Natural killer cell (primary cell): ENCODE measurements around the gene SLC13A4. TPM values are rescaled to one million over a fixed set of nuclear protein-coding genes. Genes with fewer than 3 reads are reported as not detected.

ENCODE experiments used
- ATAC-seq, 3 donors: fragments of 150-1000 bp in 2 of 3; fragments of 200-7000 bp in 1 of 3; cut with Tn5 transposase; 1 replicate in 1 of 3; 2 replicates in 2 of 3; pipeline ENCODE4 v1.10.0; 2021; ENCODE audit warnings: mild to moderate bottlenecking in 2 of 3, moderate library complexity in 2 of 3
- DNase-seq, 2 donors: peaks; one replicate each; pipeline versions ENCODE4 v3.0.0 to v3.0.0-alpha.2; 2013 to 2021; ENCODE audit warnings: mixed read lengths in 1 of 2
- H3K27ac ChIP-seq: one replicate; pipeline ENCODE4 v1.5.1; 2013; ENCODE audit warnings: mild to moderate bottlenecking, low read length
- H3K27me3 ChIP-seq: one replicate; pipeline ENCODE4 v1.6.1; 2013; ENCODE audit warnings: low read length; ENCODE audit not compliant: control insufficient read depth, insufficient read depth
- H3K36me3 ChIP-seq: one replicate; pipeline ENCODE4 v1.6.1; 2013; ENCODE audit warnings: low read length; ENCODE audit not compliant: control insufficient read depth, insufficient read depth
- H3K4me1 ChIP-seq: one replicate; pipeline ENCODE4 v1.6.1; 2013; ENCODE audit warnings: low read length; ENCODE audit not compliant: control insufficient read depth, insufficient read depth
- H3K4me3 ChIP-seq: one replicate; pipeline ENCODE4 v1.5.1; 2013; ENCODE audit warnings: low read length
- H3K9me3 ChIP-seq: one replicate; pipeline ENCODE4 v1.6.1; 2013; ENCODE audit warnings: low read length; ENCODE audit not compliant: control insufficient read depth, insufficient read depth
- H3K27ac Mint-ChIP-seq, 2 donors: one replicate each; pipeline ENCODE4 v1.8.0; 2022; ENCODE audit warnings: mild to moderate bottlenecking in 2 of 2, mixed read lengths in 2 of 2, moderate library complexity in 1 of 2
- H3K27me3 Mint-ChIP-seq, 2 donors: one replicate each; pipeline ENCODE4 v1.8.0; 2022; ENCODE audit warnings: low read depth in 2 of 2, mixed read lengths in 2 of 2
- H3K36me3 Mint-ChIP-seq: one replicate; pipeline ENCODE4 v1.8.0; 2022; ENCODE audit warnings: mixed read lengths
- H3K4me1 Mint-ChIP-seq, 2 donors: one replicate each; pipeline ENCODE4 v1.8.0; 2022; ENCODE audit warnings: mixed read lengths in 2 of 2
- H3K4me3 Mint-ChIP-seq: one replicate; pipeline ENCODE4 v1.8.0; 2022; ENCODE audit warnings: mild to moderate bottlenecking, moderate library complexity, mixed read lengths
- H3K9me3 Mint-ChIP-seq, 2 donors: one replicate each; pipeline ENCODE4 v1.8.0; 2022; ENCODE audit warnings: mixed read lengths in 2 of 2
- CTCF ChIP-seq: fragments of 200-600 bp; IDR thresholded peaks from one replicate; pipeline ENCODE4 v1.8.0; 2022; ENCODE audit warnings: antibody characterized with exemption
- WGBS: methylation state at CpG from one replicate; pipeline ENCODE4 v1.1.7; 2013; ENCODE audit warnings: missing lambda C conversion rate; ENCODE audit not compliant: insufficient coverage; 5-methylcytosine and 5-hydroxymethylcytosine counted together
- intact Hi-C: fragments of 100-400 bp; cut with micrococcal nuclease; formaldehyde crosslinking; loops from one replicate; pipeline ENCODE4 v1.14.2; 2022
- total RNA-seq, 4 donors: library from RNA; stranded (reverse); fragments of 120-200 nt in 1 of 4; gene quantifications; one replicate each; pipeline versions ENCODE4 v1.2.3 to v1.2.4, GENCODE V29; 2013 to 2022

The SLC13A4 gene
- total RNA-seq, 3 donors from 2014 or later (not counting 1 experiment from before 2014, with no cell fraction given): not detected

GRCh38 chr7:135731131-135731530 lies 3.1 kb upstream of the SLC13A4 start:
- H3K9me3 ChIP-seq: no peaks in the 10 kb centered on the region
- peaks cover 0 to 6% of the 10 kb centered on the region in 2 donors for H3K27me3 Mint-ChIP-seq
- WGBS: 80% methylated on average over 4 of the region's 4 CpGs
- no peak for DNase-seq
- ATAC-seq: no peak
- H3K27ac ChIP-seq: no peak overlapping the region
- no peak overlapping the region for H3K4me3 ChIP-seq
- no peaks in the 10 kb centered on the region for H3K36me3 ChIP-seq
- H3K36me3 Mint-ChIP-seq: no peaks in the 10 kb centered on the region
- no peak overlapping the region for H3K4me3 Mint-ChIP-seq
- intact Hi-C loops: no loop called here
- H3K4me1 Mint-ChIP-seq: no peaks in the 10 kb centered on the region
- no peaks in the 10 kb centered on the region for H3K4me1 ChIP-seq
- no peaks in the 10 kb centered on the region for H3K27me3 ChIP-seq
- no peak for TF ChIP-seq CTCF
- no peak overlapping the region for H3K27ac Mint-ChIP-seq
- no peaks in the 10 kb centered on the region for H3K9me3 Mint-ChIP-seq

GRCh38 chr7:135729230-135729629 lies 1.2 kb upstream of the SLC13A4 start:
- Histone ChIP-seq H3K4me3 (no peak overlapping the region), H3K4me1 (no peaks in the 10 kb centered on the region), H3K27me3 (peaks cover 3% of the 10 kb centered on the region), H3K9me3 (no peaks in the 10 kb centered on the region), H3K27ac (no peak overlapping the region), H3K36me3 (no peaks in the 10 kb centered on the region)
- peaks cover 0 to 3% of the 10 kb centered on the region in 2 donors for H3K27me3 Mint-ChIP-seq
- intact Hi-C loops: no loop called here
- H3K4me1 Mint-ChIP-seq: no peaks in the 10 kb centered on the region
- H3K36me3 Mint-ChIP-seq: no peaks in the 10 kb centered on the region
- DNase-seq (no peak), ATAC-seq (no peak)
- no peak for TF ChIP-seq CTCF
- H3K9me3 Mint-ChIP-seq: no peaks in the 10 kb centered on the region
- no peak overlapping the region for H3K27ac Mint-ChIP-seq
- 86% methylated on average over 4 of the region's 5 CpGs for WGBS
- H3K4me3 Mint-ChIP-seq: no peak overlapping the region

GRCh38 chr7:135726911-135727673 lies 894 bp downstream of the SLC13A4 start:
- WGBS: 91% methylated on average over 29 of the region's 30 CpGs
- intact Hi-C loops: no loop called here
- Histone ChIP-seq H3K36me3 (no peaks in the 10 kb centered on the region), H3K4me3 (no peak overlapping the region), H3K4me1 (no peaks in the 10 kb centered on the region), H3K27me3 (peaks cover 3% of the 10 kb centered on the region), H3K27ac (no peak overlapping the region), H3K9me3 (no peaks in the 10 kb centered on the region)
- TF ChIP-seq CTCF: no peak
- Mint-ChIP-seq H3K27me3 (peaks cover 8 to 12% of the 10 kb centered on the region in 2 donors), H3K9me3 (no peaks in the 10 kb centered on the region), H3K4me1 (no peaks in the 10 kb centered on the region), H3K27ac (no peak overlapping the region), H3K36me3 (no peaks in the 10 kb centered on the region), H3K4me3 (no peak overlapping the region)
- DNase-seq (no peak), ATAC-seq (no peak)
